Fibroblast of lung (primary cell): ENCODE data around the gene GNG7. TPM values are rescaled to one million over a fixed set of nuclear protein-coding genes. Genes with fewer than 3 reads are reported as not detected.

Experiments used
- DNase-seq, 2 donors: peaks; one replicate each; pipeline versions ENCODE4 v3.0.0 to v3.0.0-alpha.2; 2010; ENCODE audit warnings: low read depth in 2 of 2
- H2AFZ ChIP-seq: 2 replicates; pipeline ENCODE4 v1.5.1; 2012; ENCODE audit warnings: low read length, control low read depth, inconsistent platforms
- H3K27ac ChIP-seq: 2 replicates; pipeline ENCODE4 v1.5.1; 2011; ENCODE audit warnings: low read length, control low read depth; ENCODE audit not compliant: insufficient read depth
- H3K27me3 ChIP-seq: 2 replicates; pipeline ENCODE4 v1.5.1; 2011; ENCODE audit warnings: mild to moderate bottlenecking, low read length; ENCODE audit not compliant: control insufficient read depth, insufficient read depth
- H3K36me3 ChIP-seq: 2 replicates; pipeline ENCODE4 v1.5.1; 2011; ENCODE audit warnings: low read length; ENCODE audit not compliant: control insufficient read depth, insufficient read depth
- H3K4me1 ChIP-seq: 2 replicates; pipeline ENCODE4 v1.5.1; 2011; ENCODE audit warnings: low read length; ENCODE audit not compliant: control insufficient read depth, insufficient read depth; ENCODE audit errors: extremely low read depth
- H3K4me2 ChIP-seq: 2 replicates; pipeline ENCODE4 v1.5.1; 2011; ENCODE audit warnings: low read length, control low read depth; ENCODE audit not compliant: insufficient read depth; ENCODE audit errors: extremely low read depth
- H3K4me3 ChIP-seq, 4 experiments: fragments of 200-600 bp in 1 of 4; sonication (generic) in 1 of 4; replicated peaks in 1 of 4; 2 replicates each; pipeline ENCODE4 v1.5.1; 2011 to 2016; ENCODE audit warnings: low read length in 4 of 4, low read depth in 3 of 4, mild to moderate bottlenecking in 3 of 4, control low read depth in 2 of 4, inconsistent platforms in 1 of 4, mixed read lengths in 1 of 4; ENCODE audit not compliant: insufficient read depth in 1 of 4; ENCODE audit errors: control extremely low read depth in 1 of 4
- H3K79me2 ChIP-seq: 2 replicates; pipeline ENCODE4 v1.5.1; 2012; ENCODE audit warnings: mild to moderate bottlenecking, low read length, inconsistent platforms; ENCODE audit not compliant: control insufficient read depth, insufficient read depth
- H3K9ac ChIP-seq: 2 replicates; pipeline ENCODE4 v1.5.1; 2011; ENCODE audit warnings: mild to moderate bottlenecking, low read length, control low read depth; ENCODE audit not compliant: insufficient read depth
- H3K9me3 ChIP-seq: 2 replicates; pipeline ENCODE4 v1.5.1; 2012; ENCODE audit warnings: low read depth, low read length; ENCODE audit not compliant: control insufficient read depth, insufficient read depth
- H4K20me1 ChIP-seq: 2 replicates; pipeline ENCODE4 v1.5.1; 2011; ENCODE audit warnings: low read length; ENCODE audit not compliant: control insufficient read depth, insufficient read depth; ENCODE audit errors: extremely low read depth
- CTCF ChIP-seq, 2 donors: IDR thresholded peaks in 1 of 2; conservative IDR thresholded peaks in 1 of 2; 1 replicate in 1 of 2; 2 replicates in 1 of 2; pipeline ENCODE4 v1.5.1; 2011 to 2012; ENCODE audit warnings: low read length in 2 of 2, control low read depth in 1 of 2, inconsistent platforms in 1 of 2, low read depth in 1 of 2, mild to moderate bottlenecking in 1 of 2
- EZH2 ChIP-seq: IDR thresholded peaks from 2 replicates; pipeline ENCODE4 v1.5.1; 2012; ENCODE audit warnings: low read length, control low read depth, mild to moderate bottlenecking; ENCODE audit errors: missing control alignments
- polyA plus RNA-seq, 2 donors: library from polyadenylated mRNA; depleted of rRNA in 1 of 2; stranded (reverse) in 1 of 2; unstranded in 1 of 2; fragments of >200 nt; gene quantifications; 2 replicates each; pipeline ENCODE4 v1.2.1, GENCODE V29; 2011 to 2012; ENCODE audit warnings: missing spikeins in 1 of 2
- total RNA-seq: library from RNA; depleted of rRNA; stranded (reverse); fragments of >200 nt; gene quantifications from 2 replicates; pipeline ENCODE4 v1.2.1, GENCODE V29; 2014

Gene GNG7
- total and polyA plus RNA-seq, 2 donors (not counting 1 experiment from before 2014, with no cell fraction given): 0.27 to 0.83 TPM

- TF ChIP-seq EZH2 (no peak), CTCF (conservative IDR thresholded peaks at IDR 0.05 in 1 of 2, IDR thresholded peaks at IDR 0.05 in 1 of 2; ENCODE audit: low read depth in 1 of 2, low read length in 2 of 2) (no peak)
- peak in 1 of 2 donors; percentile 76 for DNase-seq
- Histone ChIP-seq H3K9me3 (no peaks in the 10 kb centered on the region), H3K36me3 (peaks cover 8% of the 10 kb centered on the region), H3K4me1 (no peaks in the 10 kb centered on the region), H3K4me2 (peak overlapping the region; percentile 72), H2AFZ (no peak overlapping the region), H4K20me1 (no peaks in the 10 kb centered on the region), H3K27me3 (no peaks in the 10 kb centered on the region), H3K27ac (peak overlapping the region; percentile 90), H3K4me3 (peak overlapping the region; percentile 90 to 100 (median 94)), H3K79me2 (peaks cover 23% of the 10 kb centered on the region), H3K9ac (peak overlapping the region; percentile 87)
Observed at GRCh38 chr19:2476451-2477140, 225.9 kb downstream of the GNG7 start.

GRCh38 chr19:2475702-2476450 lies 226.6 kb downstream of the GNG7 start, which contains the start of gene GADD45B:
TSS of gene GADD45B (plus strand) at chr19:2476127. CDS start at chr19:2476359, 232 bp downstream.
- Histone ChIP-seq H3K4me3 (peak within 1 kb of the TSS; percentile 90 to 100 (median 94)), H3K9ac (peak within 1 kb of the TSS; percentile 87), H2AFZ (no peak within 1 kb of the TSS), H4K20me1 (no peaks in the 10 kb centered on the region), H3K4me1 (no peaks in the 10 kb centered on the region), H3K4me2 (peak within 1 kb of the TSS; percentile 98), H3K27me3 (no peaks in the 10 kb centered on the region), H3K9me3 (no peaks in the 10 kb centered on the region), H3K79me2 (peaks cover 23% of the 10 kb centered on the region), H3K36me3 (peaks cover 8% of the 10 kb centered on the region), H3K27ac (peak within 1 kb of the TSS; percentile 90)
- DNase-seq: peak; percentile 96 to 99
- TF ChIP-seq EZH2 (no peak), CTCF (conservative IDR thresholded peaks at IDR 0.05 in 1 of 2, IDR thresholded peaks at IDR 0.05 in 1 of 2; ENCODE audit: low read depth in 1 of 2, low read length in 2 of 2) (no peak)

- Histone ChIP-seq H3K4me3 (peak overlapping the region; percentile 43 to 92 (median 58)), H4K20me1 (no peaks in the 10 kb centered on the region), H3K27me3 (no peaks in the 10 kb centered on the region), H2AFZ (no peak overlapping the region), H3K4me2 (peak overlapping the region; percentile 98), H3K9me3 (no peaks in the 10 kb centered on the region), H3K9ac (peak overlapping the region; percentile 59), H3K4me1 (no peaks in the 10 kb centered on the region), H3K36me3 (peaks cover 8% of the 10 kb centered on the region), H3K27ac (peak overlapping the region; percentile 82), H3K79me2 (peaks cover 23% of the 10 kb centered on the region)
- peak; percentile 56 to 72 for DNase-seq
- TF ChIP-seq EZH2 (no peak), CTCF (conservative IDR thresholded peaks at IDR 0.05 in 1 of 2, IDR thresholded peaks at IDR 0.05 in 1 of 2; ENCODE audit: low read depth in 1 of 2, low read length in 2 of 2) (no peak)
Observed at GRCh38 chr19:2475018-2475701, 227.3 kb downstream of the GNG7 start.
